Left hindlimb (tissue), 1 donor: ENCODE data around the gene NUDT8.

Experiments
- DNase-seq: peaks from one replicate; pipeline ENCODE4 v3.0.0-alpha.2; 2018

The NUDT8 gene

GRCh38 chr11:67588136-67588503, 41.6 kb downstream of the NUDT8 start:
- no peak for DNase-seq

- DNase-seq, result no peak
Measured at GRCh38 chr11:67586568-67587250, 43.0 kb downstream of the NUDT8 start.

DNA sequence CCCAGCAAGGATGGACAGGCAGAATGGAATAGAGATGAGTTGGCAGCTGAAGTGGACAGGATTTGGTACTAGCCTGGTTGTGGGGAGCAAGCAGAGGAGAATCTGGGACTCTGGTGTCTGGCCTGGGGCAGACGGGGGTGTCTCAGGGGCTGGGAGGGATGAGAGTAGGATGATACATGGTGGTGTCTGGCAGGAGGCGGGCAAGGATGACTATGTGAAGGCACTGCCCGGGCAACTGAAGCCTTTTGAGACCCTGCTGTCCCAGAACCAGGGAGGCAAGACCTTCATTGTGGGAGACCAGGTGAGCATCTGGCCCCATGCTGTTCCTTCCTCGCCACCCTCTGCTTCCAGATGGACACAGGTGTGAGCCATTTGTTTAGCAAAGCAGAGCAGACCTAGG, 43.8 kb downstream of the NUDT8 start:
- no peak for DNase-seq

DNA sequence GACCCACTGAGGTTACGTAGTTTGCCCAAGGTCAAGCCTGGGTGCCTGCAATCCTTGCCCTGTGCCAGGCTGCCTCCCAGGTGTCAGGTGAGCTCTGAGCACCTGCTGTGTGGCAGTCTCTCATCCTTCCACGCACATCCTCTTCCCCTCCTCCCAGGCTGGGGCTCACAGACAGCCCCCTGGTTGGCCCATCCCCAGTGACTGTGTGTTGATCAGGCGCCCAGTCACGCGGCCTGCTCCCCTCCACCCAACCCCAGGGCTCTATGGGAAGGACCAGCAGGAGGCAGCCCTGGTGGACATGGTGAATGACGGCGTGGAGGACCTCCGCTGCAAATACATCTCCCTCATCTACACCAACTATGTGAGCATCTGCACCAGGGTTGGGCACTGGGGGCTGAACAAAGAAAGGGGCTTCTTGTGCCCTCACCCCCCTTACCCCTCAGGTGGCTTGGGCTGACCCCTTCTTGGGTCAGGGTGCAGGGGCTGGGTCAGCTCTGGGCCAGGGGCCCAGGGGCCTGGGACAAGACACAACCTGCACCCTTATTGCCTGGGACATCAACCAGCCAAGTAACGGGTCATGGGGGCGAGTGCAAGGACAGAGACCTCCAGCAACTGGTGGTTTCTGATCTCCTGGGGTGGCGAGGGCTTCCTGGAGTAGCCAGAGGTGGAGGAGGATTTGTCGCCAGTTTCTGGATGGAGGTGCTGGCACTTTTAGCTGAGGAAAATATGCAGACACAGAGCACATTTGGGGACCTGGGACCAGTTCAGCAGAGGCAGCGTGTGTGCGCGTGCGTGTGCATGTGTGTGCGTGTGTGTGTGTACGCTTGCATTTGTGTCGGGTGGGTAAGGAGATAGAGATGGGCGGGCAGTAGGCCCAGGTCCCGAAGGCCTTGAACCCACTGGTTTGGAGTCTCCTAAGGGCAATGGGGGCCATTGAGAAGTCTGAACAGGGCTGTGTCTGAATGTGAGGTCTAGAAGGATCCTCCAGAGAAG, 44.6 kb downstream of the NUDT8 start:
- DNase-seq, result peak; percentile 42

DNA sequence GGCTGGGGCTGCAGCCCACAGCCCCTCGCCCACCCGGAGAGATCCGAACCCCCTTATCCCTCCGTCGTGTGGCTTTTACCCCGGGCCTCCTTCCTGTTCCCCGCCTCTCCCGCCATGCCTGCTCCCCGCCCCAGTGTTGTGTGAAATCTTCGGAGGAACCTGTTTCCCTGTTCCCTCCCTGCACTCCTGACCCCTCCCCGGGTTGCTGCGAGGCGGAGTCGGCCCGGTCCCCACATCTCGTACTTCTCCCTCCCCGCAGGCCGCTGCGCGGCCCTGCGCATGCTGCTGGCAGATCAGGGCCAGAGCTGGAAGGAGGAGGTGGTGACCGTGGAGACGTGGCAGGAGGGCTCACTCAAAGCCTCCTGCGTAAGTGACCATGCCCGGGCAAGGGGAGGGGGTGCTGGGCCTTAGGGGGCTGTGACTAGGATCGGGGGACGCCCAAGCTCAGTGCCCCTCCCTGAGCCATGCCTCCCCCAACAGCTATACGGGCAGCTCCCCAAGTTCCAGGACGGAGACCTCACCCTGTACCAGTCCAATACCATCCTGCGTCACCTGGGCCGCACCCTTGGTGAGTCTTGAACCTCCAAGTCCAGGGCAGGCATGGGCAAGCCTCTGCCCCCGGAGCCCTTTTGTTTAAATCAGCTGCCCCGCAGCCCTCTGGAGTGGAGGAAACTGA, 45.4 kb downstream of the NUDT8 start:
- peak; percentile 82 for DNase-seq

DNA sequence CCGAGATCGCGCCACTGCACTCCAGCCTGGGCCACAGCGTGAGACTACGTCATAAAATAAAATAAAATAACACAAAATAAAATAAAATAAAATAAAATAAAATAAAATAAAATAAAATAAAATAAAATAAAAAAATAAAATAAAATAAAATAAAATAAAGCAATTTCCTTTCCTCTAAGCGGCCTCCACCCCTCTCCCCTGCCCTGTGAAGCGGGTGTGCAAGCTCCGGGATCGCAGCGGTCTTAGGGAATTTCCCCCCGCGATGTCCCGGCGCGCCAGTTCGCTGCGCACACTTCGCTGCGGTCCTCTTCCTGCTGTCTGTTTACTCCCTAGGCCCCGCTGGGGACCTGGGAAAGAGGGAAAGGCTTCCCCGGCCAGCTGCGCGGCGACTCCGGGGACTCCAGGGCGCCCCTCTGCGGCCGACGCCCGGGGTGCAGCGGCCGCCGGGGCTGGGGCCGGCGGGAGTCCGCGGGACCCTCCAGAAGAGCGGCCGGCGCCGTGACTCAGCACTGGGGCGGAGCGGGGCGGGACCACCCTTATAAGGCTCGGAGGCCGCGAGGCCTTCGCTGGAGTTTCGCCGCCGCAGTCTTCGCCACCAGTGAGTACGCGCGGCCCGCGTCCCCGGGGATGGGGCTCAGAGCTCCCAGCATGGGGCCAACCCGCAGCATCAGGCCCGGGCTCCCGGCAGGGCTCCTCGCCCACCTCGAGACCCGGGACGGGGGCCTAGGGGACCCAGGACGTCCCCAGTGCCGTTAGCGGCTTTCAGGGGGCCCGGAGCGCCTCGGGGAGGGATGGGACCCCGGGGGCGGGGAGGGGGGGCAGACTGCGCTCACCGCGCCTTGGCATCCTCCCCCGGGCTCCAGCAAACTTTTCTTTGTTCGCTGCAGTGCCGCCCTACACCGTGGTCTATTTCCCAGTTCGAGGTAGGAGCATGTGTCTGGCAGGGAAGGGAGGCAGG, 46.2 kb downstream of the NUDT8 start, which contains the start of gene GSTP1:
TSS of gene GSTP1 (plus strand) at position 566 of the 958 bp plus-strand sequence. CDS start at position 598, 32 bp downstream.
- peak; percentile 93 for DNase-seq

- DNase-seq, result no peak
Measured at GRCh38 chr11:67582011-67582410, 47.7 kb downstream of the NUDT8 start.

DNA sequence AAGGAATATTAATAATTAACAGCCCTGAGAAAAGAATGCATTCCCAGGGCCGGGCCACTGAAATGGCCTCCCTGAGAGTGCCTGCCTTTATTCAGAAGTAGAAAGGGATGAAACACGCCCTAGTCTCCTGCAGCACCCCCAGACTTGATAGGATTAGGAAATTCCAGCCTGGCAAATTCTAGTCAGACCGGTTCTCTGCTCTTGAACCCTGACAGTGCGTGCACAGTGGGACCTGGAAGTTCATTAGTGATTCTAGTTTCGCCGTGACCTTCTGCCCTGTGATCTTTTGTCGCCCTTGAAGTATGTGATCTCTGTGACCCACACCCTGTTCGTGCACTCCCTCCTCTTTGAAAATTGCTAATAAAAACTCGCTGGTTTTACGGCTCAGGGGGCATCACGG, 48.3 kb downstream of the NUDT8 start:
- no peak for DNase-seq

GRCh38 chr11:67577951-67578350, 51.8 kb downstream of the NUDT8 start:
- no peak for DNase-seq
